Measurements from ENCODE around the gene ASAP2. TPM values are rescaled to one million over a fixed set of nuclear protein-coding genes. Genes with fewer than 3 reads are reported as not detected.

The ASAP2 gene
- total RNA-seq, 1 donor from 2014 or later, result 10.0 TPM

DNA sequence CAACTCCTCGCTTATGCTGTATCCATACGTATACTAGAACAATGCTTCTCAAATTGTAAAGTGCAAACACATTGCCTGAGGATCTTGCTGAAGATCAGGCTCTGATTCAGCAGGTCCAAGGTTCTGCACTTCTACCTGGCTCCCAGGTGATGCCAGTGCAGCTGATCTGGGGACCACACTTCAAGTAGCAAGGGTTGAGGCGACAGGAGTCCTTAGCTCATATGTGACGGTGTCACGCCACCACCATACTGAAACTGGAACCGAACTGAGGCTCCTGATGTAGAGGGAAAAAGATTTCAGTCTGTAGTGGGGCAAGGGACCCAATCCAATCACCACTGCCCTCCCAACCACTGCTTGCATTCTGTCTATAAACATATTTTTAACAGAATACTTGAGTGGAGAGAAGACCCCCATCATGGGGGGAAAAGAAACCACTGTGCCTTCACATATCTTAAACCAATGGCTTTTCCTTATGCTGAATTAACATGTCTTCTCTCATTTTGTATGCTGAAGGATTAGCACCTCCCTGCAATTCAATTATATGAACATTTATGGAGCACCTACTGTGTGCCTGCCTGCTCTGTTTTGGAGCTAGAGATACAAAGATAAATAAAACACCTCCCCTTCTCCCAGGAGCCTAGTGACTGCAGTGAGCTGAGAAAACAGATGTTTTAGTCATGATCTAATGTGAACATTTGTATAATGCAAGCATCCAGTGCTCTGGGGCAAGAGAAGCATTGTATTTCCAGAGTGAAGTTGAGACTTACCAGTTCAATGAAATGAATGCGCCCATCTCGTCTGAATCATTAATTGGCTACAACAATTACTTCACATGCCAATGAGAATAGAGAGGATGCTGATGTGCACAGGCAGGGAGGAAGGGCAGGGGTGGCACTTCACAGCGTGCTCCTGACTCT is 6.6 kb upstream of the ASAP2 start:
- Histone ChIP-seq H3K27ac (replicated peaks) (no peak overlapping the region), H3K27me3 (ENCODE audit: low read depth) (no peaks in the 10 kb centered on the region), H3K36me3 (no peaks in the 10 kb centered on the region), H3K4me3 (no peak overlapping the region), H3K9me3 (replicated peaks) (no peaks in the 10 kb centered on the region), H3K4me1 (no peaks in the 10 kb centered on the region)
- no peak for TF ChIP-seq CTCF (IDR thresholded peaks at IDR 0.05; ENCODE audit: borderline replicate concordance)
- no peak for DNase-seq
- intact Hi-C loops (cut with micrococcal nuclease), result loop anchor here (10.0 kb wide), 1 partner anchor 55 kb away; no protein-coding TSS in a partner anchor

DNA sequence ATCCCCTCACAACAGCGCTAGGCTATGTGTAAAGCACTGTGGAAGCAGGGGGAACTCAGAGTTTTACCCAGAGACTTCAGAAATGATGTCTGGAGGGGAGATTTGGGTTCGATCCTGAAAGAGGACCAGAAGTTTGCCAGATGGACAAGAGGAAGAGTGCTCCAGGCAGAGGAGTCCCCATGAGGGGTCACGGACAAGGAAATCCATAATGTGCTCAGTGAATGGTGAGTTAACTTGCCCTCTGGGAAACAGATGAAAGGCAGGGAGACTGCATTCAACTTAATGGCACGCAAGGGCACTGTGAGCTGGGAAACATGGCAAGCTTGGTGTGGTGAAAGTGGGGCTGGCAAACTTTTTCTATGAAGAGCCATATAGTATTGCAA is 6.0 kb upstream of the ASAP2 start:
- DNase-seq, result no peak
- no peak overlapping the region for H3K4me3 ChIP-seq
- no peak for TF ChIP-seq CTCF (IDR thresholded peaks at IDR 0.05; ENCODE audit: borderline replicate concordance)
- intact Hi-C loops (cut with micrococcal nuclease), result loop anchor here (10.0 kb wide), 1 partner anchor 56 kb away; no protein-coding TSS in a partner anchor
- no peaks in the 10 kb centered on the region for H3K27me3 ChIP-seq (ENCODE audit: low read depth)
- H3K4me1 ChIP-seq, result peaks cover 2% of the 10 kb centered on the region
- no peak overlapping the region for H3K27ac ChIP-seq (replicated peaks)
- H3K36me3 ChIP-seq, result no peaks in the 10 kb centered on the region
- H3K9me3 ChIP-seq (replicated peaks), result no peaks in the 10 kb centered on the region

DNA sequence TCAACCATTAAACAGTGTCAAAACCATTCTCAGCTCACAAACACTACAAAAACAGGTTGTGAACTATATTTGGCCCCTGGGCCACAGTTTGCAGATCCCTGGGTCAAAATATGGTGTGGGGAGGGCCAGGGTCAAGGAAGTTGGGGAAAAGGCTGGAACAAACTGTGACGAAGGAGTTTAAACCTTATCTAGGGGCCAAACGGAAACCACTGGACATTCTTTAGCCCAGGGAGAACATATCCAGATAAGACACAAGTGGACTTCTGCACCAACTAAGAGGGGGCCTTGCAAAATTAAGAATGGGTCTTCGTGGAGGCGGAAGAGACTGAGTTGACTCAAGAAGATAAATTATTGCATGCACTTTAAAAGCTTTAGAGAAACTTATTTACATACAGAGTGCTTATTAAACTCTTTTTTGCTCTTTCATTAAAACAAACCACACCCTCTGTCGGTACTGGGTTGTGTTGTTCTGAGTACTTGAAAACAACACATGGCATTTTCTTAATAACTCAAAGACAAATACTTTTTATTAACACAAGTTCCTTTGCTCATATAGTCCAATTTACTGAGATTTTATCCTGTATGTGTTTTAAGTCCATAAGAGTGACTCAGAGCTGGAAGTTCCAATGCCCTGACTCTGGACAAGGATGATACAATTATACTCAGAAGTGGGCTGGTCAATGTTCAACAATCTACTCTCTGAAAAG is 5.3 kb upstream of the ASAP2 start:
- no peaks in the 10 kb centered on the region for H3K36me3 ChIP-seq
- H3K27me3 ChIP-seq (ENCODE audit: low read depth), result no peaks in the 10 kb centered on the region
- no peak overlapping the region for H3K4me3 ChIP-seq
- intact Hi-C loops (cut with micrococcal nuclease), result loop anchor here (10.0 kb wide), 1 partner anchor 57 kb away; no protein-coding TSS in a partner anchor
- DNase-seq, result no peak
- no peak overlapping the region for H3K27ac ChIP-seq (replicated peaks)
- H3K9me3 ChIP-seq (replicated peaks), result no peaks in the 10 kb centered on the region
- peaks cover 8% of the 10 kb centered on the region for H3K4me1 ChIP-seq
- TF ChIP-seq CTCF (IDR thresholded peaks at IDR 0.05; ENCODE audit: borderline replicate concordance), result no peak

GRCh38 chr2:9203006-9203405 is 3.6 kb upstream of the ASAP2 start:
- Histone ChIP-seq H3K4me1 (peaks cover 20% of the 10 kb centered on the region), H3K36me3 (no peaks in the 10 kb centered on the region), H3K27me3 (ENCODE audit: low read depth) (no peaks in the 10 kb centered on the region), H3K27ac (replicated peaks) (no peak overlapping the region), H3K9me3 (replicated peaks) (no peaks in the 10 kb centered on the region), H3K4me3 (no peak overlapping the region)
- TF ChIP-seq CTCF (IDR thresholded peaks at IDR 0.05; ENCODE audit: borderline replicate concordance), result no peak
- intact Hi-C loops (cut with micrococcal nuclease), result loop anchor here (10.0 kb wide), 1 partner anchor 58 kb away; no protein-coding TSS in a partner anchor
- no peak for DNase-seq

DNA sequence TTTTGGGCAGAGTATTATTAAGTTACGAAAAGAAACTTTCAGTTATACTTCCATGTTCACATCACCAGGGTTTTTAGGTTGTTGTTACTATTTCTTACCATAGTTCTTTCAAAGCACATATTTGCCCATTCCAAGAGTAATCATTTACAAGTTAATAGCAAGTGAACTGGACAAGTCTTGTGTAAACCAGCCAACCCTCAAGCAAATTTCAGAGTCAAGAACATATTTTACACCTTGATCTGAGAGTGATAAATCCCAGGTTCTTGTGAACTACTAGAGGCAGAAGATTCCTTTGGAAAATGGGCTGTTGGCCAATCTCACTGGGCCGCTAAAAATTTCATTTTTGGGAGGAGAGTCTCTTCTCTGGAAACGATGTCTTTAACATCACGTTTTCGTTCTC is 2.7 kb upstream of the ASAP2 start:
- Histone ChIP-seq H3K4me3 (no peak overlapping the region), H3K27ac (replicated peaks) (no peak overlapping the region), H3K4me1 (peaks cover 29% of the 10 kb centered on the region), H3K27me3 (ENCODE audit: low read depth) (no peaks in the 10 kb centered on the region), H3K9me3 (replicated peaks) (no peaks in the 10 kb centered on the region), H3K36me3 (no peaks in the 10 kb centered on the region)
- no peak for DNase-seq
- no peak for TF ChIP-seq CTCF (IDR thresholded peaks at IDR 0.05; ENCODE audit: borderline replicate concordance)
- intact Hi-C loops (cut with micrococcal nuclease), result loop anchor here (10.0 kb wide), 1 partner anchor 59 kb away; no protein-coding TSS in a partner anchor
